Neuronal stem cell (in vitro differentiated cells): ENCODE data around the gene SMIM7.

Experiments used
- DNase-seq: peaks from one replicate; pipeline ENCODE4 v3.0.0-alpha.2; 2013; ENCODE audit warnings: low spot score
- H2AFZ ChIP-seq: one replicate; pipeline ENCODE4 v1.6.1; 2013; ENCODE audit warnings: mild to moderate bottlenecking, low read length, inconsistent platforms
- H2AK5ac ChIP-seq: 2 replicates; pipeline ENCODE4 v1.6.1; 2013; ENCODE audit warnings: low read depth, mild to moderate bottlenecking, inconsistent platforms, low read length, moderate library complexity, mixed read lengths
- H2BK120ac ChIP-seq: 2 replicates; pipeline ENCODE4 v1.6.1; 2013; ENCODE audit warnings: low read depth, mild to moderate bottlenecking, inconsistent platforms, low read length, moderate library complexity, mixed read lengths
- H2BK12ac ChIP-seq: one replicate; pipeline ENCODE4 v1.6.1; 2013; ENCODE audit warnings: low read length, inconsistent platforms
- H2BK15ac ChIP-seq: 2 replicates; pipeline ENCODE4 v1.6.1; 2013; ENCODE audit warnings: mild to moderate bottlenecking, low read length, inconsistent platforms, mixed read lengths
- H2BK5ac ChIP-seq: one replicate; pipeline ENCODE4 v1.6.1; 2013; ENCODE audit warnings: inconsistent platforms, mild to moderate bottlenecking, low read length, moderate library complexity
- H3K14ac ChIP-seq: one replicate; pipeline ENCODE4 v1.6.1; 2013; ENCODE audit warnings: low read length, inconsistent platforms
- H3K18ac ChIP-seq: 2 replicates; pipeline ENCODE4 v1.6.1; 2013; ENCODE audit warnings: low read length, inconsistent platforms
- H3K23ac ChIP-seq: 2 replicates; pipeline ENCODE4 v1.6.1; 2013; ENCODE audit warnings: low read depth, mild to moderate bottlenecking, mixed read lengths, low read length, inconsistent platforms; ENCODE audit not compliant: poor library complexity
- H3K27ac ChIP-seq: replicated peaks from 3 replicates; pipeline ENCODE4 v1.5.1; 2013; ENCODE audit warnings: low read length, inconsistent platforms
- H3K27me3 ChIP-seq, 3 experiments: 2 replicates each; pipeline ENCODE4 v1.6.1; 2013; ENCODE audit warnings: low read length in 3 of 3, mild to moderate bottlenecking in 2 of 3, inconsistent platforms in 1 of 3, low read depth in 1 of 3, mixed read lengths in 1 of 3, moderate library complexity in 1 of 3; ENCODE audit not compliant: control insufficient read depth in 3 of 3, insufficient read depth in 3 of 3
- H3K36me3 ChIP-seq, 2 donors: replicated peaks in 1 of 2; 2 replicates each; pipeline ENCODE4 v1.6.1; 2013; ENCODE audit warnings: low read length in 2 of 2; ENCODE audit not compliant: control insufficient read depth in 2 of 2, insufficient read depth in 2 of 2
- H3K4ac ChIP-seq: 2 replicates; pipeline ENCODE4 v1.6.1; 2013; ENCODE audit warnings: inconsistent platforms, mild to moderate bottlenecking, low read length, moderate library complexity
- H3K4me1 ChIP-seq, 2 donors: 1 replicate in 1 of 2; 2 replicates in 1 of 2; pipeline ENCODE4 v1.6.1; 2013; ENCODE audit warnings: low read length in 2 of 2, low read depth in 1 of 2; ENCODE audit not compliant: control insufficient read depth in 2 of 2, insufficient read depth in 1 of 2
- H3K4me2 ChIP-seq: one replicate; pipeline ENCODE4 v1.6.1; 2013; ENCODE audit warnings: mild to moderate bottlenecking, low read length, inconsistent platforms; ENCODE audit not compliant: insufficient read depth, poor library complexity, severe bottlenecking
- H3K4me3 ChIP-seq, 2 donors: 2 replicates each; pipeline ENCODE4 v1.5.1; 2013; ENCODE audit warnings: low read length in 2 of 2, mild to moderate bottlenecking in 2 of 2, inconsistent platforms in 1 of 2, moderate library complexity in 1 of 2
- H3K79me1 ChIP-seq: one replicate; pipeline ENCODE4 v1.6.1; 2013; ENCODE audit warnings: low read depth, mild to moderate bottlenecking, inconsistent platforms, low read length, moderate library complexity
- H3K9ac ChIP-seq: one replicate; pipeline ENCODE4 v1.6.1; 2013; ENCODE audit warnings: mild to moderate bottlenecking, low read depth, low read length, inconsistent platforms; ENCODE audit not compliant: poor library complexity
- H3K9me3 ChIP-seq, 2 donors: replicated peaks in 1 of 2; 2 replicates each; pipeline versions ENCODE3 to v1.6.1; 2013; ENCODE audit warnings: low read length in 2 of 2, mild to moderate bottlenecking in 2 of 2, inconsistent platforms in 1 of 2, low read depth in 1 of 2, mixed read lengths in 1 of 2, moderate library complexity in 1 of 2; ENCODE audit not compliant: control insufficient read depth in 2 of 2, insufficient read depth in 1 of 2
- H4K8ac ChIP-seq: one replicate; pipeline ENCODE4 v1.6.1; 2013; ENCODE audit warnings: low read depth, mild to moderate bottlenecking, inconsistent platforms, low read length, moderate library complexity
- H4K91ac ChIP-seq: one replicate; pipeline ENCODE4 v1.6.1; 2013; ENCODE audit warnings: low read length, low read depth, mild to moderate bottlenecking, inconsistent platforms; ENCODE audit not compliant: poor library complexity
- WGBS, 2 donors: extraction: QIAGEN DNeasy Blood & Tissue Kit; methylation state at CpG; one replicate each; pipeline ENCODE4 v1.1.7; 2013; ENCODE audit warnings: missing lambda C conversion rate in 2 of 2, mixed read lengths in 1 of 2; ENCODE audit not compliant: insufficient read length in 2 of 2, insufficient replicate concordance in 1 of 2; ENCODE audit errors: extremely low coverage in 2 of 2; 5-methylcytosine and 5-hydroxymethylcytosine counted together

SMIM7 gene

GRCh38 chr19:16668176-16668575, 8.2 kb upstream of the SMIM7 start:
- Histone ChIP-seq H3K27ac (no peak overlapping the region), H3K4ac (no peak overlapping the region), H3K14ac (no peak overlapping the region), H2AK5ac (no peak overlapping the region), H3K4me1 (no peaks in the 10 kb centered on the region), H2BK5ac (no peak overlapping the region), H4K91ac (no peak overlapping the region), H3K9me3 (no peaks in the 10 kb centered on the region), H3K4me2 (no peak overlapping the region), H3K18ac (no peak overlapping the region), H3K36me3 (no peaks in the 10 kb centered on the region), H3K79me1 (no peaks in the 10 kb centered on the region), H2BK120ac (no peak overlapping the region), H3K27me3 (no peaks in the 10 kb centered on the region), H2BK12ac (no peak overlapping the region), H3K9ac (no peak overlapping the region), H3K4me3 (no peak overlapping the region), H2AFZ (no peak overlapping the region), H4K8ac (no peak overlapping the region), H3K23ac (no peak overlapping the region), H2BK15ac (no peak overlapping the region)
- DNase-seq: no peak
- no CpG with 5 or more reads among the region's 5 CpGs for WGBS, 2 donors

GRCh38 chr19:16661480-16662034, 1.6 kb upstream of the SMIM7 start:
- Histone ChIP-seq H2AK5ac (peak overlapping the region; percentile 63), H3K18ac (peak overlapping the region; percentile 70), H3K27me3 (peaks cover 0 to 16% (median 9%) of the 10 kb centered on the region in 3 experiments), H2BK12ac (peak overlapping the region; percentile 22), H2BK120ac (peak overlapping the region; percentile 64), H3K79me1 (peaks cover 14% of the 10 kb centered on the region), H3K9ac (peak overlapping the region; percentile 70), H3K14ac (peak overlapping the region; percentile 9), H4K8ac (no peak overlapping the region), H3K27ac (no peak overlapping the region), H3K4me2 (peak overlapping the region; percentile 97), H3K4ac (no peak overlapping the region), H4K91ac (no peak overlapping the region), H3K23ac (peak overlapping the region; percentile 63), H2BK5ac (no peak overlapping the region), H2BK15ac (peak overlapping the region; percentile 79), H3K4me3 (peak overlapping the region; percentile 73 to 82), H2AFZ (peak overlapping the region; percentile 96), H3K36me3 (peaks cover 14 to 28% of the 10 kb centered on the region in 2 donors), H3K4me1 (peaks cover 4 to 11% of the 10 kb centered on the region in 2 donors), H3K9me3 (peaks cover 0 to 6% of the 10 kb centered on the region in 2 donors)
- WGBS, 2 donors: no CpG with 5 or more reads among the region's 31 CpGs
- DNase-seq: no peak

DNA sequence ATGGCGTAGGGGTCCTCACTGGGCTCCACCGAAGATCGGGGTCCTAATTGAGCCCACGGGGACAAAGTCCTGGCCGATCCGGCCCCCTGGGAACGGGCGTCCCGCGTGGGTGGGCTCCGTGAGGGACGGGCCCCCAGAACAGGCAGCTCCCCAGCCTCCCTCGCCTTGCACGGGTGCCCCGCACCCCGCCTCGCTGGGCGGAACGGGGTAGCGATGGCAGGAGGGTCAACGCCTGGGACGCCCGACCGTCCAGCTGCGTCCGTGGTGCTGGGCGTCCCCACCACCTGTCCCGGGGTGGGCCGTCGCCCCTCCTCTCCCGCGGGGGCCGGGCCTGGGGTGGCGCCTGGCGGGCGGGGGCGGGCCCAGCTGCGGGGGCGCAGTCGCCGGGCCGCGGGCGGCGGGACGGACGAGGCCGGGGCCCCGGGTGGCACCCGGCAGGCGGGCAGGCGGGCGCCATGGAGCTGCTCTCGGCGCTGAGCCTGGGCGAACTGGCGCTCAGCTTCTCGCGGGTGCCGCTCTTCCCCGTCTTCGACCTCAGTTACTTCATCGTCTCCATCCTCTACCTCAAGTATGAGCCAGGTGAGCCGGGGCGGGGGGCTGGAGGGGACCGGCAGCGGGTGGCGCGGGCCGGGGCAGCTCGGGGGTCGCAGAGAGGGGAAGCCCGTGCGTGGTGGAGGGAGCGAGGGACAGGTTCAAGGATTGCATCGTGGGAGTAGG, 977 bp upstream of the SMIM7 start, which contains the start of gene TMEM38A:
Gene TMEM38A (plus strand): TSS at position 377 of the 717 bp plus-strand sequence. CDS start 79 bp downstream, at position 456.
- WGBS, 2 donors: no CpG with 5 or more reads among the region's 76 CpGs
- H2BK12ac ChIP-seq: peak within 1 kb of the TSS; percentile 22
- H3K36me3 ChIP-seq: peaks cover 18 to 34% of the 10 kb centered on the region in 2 donors
- peaks cover 0 to 6% of the 10 kb centered on the region in 2 donors for H3K9me3 ChIP-seq
- H3K18ac ChIP-seq: peak within 1 kb of the TSS; percentile 100
- no peak within 1 kb of the TSS for H4K8ac ChIP-seq
- peaks cover 0 to 16% (median 9%) of the 10 kb centered on the region in 3 experiments for H3K27me3 ChIP-seq
- H3K14ac ChIP-seq: peak within 1 kb of the TSS; percentile 94
- peak within 1 kb of the TSS; percentile 97 for H3K4me2 ChIP-seq
- peak within 1 kb of the TSS; percentile 98 for H3K4ac ChIP-seq
- H3K79me1 ChIP-seq: peaks cover 14% of the 10 kb centered on the region
- peak within 1 kb of the TSS; percentile 92 for H3K27ac ChIP-seq
- H2BK15ac ChIP-seq: peak within 1 kb of the TSS; percentile 79
- H2AK5ac ChIP-seq: peak within 1 kb of the TSS; percentile 93
- peak within 1 kb of the TSS; percentile 98 for H3K23ac ChIP-seq
- peak within 1 kb of the TSS; percentile 73 to 91 for H3K4me3 ChIP-seq
- no peak within 1 kb of the TSS for H4K91ac ChIP-seq
- DNase-seq: peak; percentile 4
- H2BK5ac ChIP-seq: peak within 1 kb of the TSS; percentile 57
- peak within 1 kb of the TSS; percentile 92 for H3K9ac ChIP-seq
- H2AFZ ChIP-seq: peak within 1 kb of the TSS; percentile 96
- H2BK120ac ChIP-seq: peak within 1 kb of the TSS; percentile 64
- peaks cover 4 to 11% of the 10 kb centered on the region in 2 donors for H3K4me1 ChIP-seq

DNA sequence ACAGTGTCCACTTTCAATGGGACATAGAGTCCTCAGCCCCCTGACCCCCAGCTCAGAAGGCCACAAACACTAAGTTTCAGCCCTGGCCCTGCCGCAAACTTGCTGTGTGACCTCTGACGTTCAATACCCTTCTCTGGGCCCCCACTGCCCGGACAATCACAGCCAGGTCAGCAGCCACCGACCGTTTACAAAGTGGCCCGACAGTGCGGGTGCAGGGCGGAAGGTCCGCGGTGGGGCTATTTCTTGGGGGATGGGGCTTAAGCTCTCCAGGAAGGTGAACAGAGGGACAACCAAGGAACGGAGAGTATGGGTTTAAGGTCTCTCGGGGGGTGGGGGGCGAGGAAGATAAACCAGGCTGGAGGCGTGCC, 496 bp downstream of the SMIM7 start:
- H3K4me3 ChIP-seq: peak overlapping the region; percentile 73 to 78
- no peak overlapping the region for H2BK120ac ChIP-seq
- no peak overlapping the region for H4K8ac ChIP-seq
- H2BK15ac ChIP-seq: no peak overlapping the region
- H3K9ac ChIP-seq: peak overlapping the region; percentile 88
- peaks cover 4 to 11% of the 10 kb centered on the region in 2 donors for H3K4me1 ChIP-seq
- H2BK5ac ChIP-seq: peak overlapping the region; percentile 57
- peaks cover 16% of the 10 kb centered on the region for H3K79me1 ChIP-seq
- no peak overlapping the region for H4K91ac ChIP-seq
- peak overlapping the region; percentile 5 for H3K18ac ChIP-seq
- peaks cover 0 to 16% (median 9%) of the 10 kb centered on the region in 3 experiments for H3K27me3 ChIP-seq
- no peak overlapping the region for H2BK12ac ChIP-seq
- H3K4ac ChIP-seq: no peak overlapping the region
- peaks cover 21 to 47% of the 10 kb centered on the region in 2 donors for H3K36me3 ChIP-seq
- no peak overlapping the region for H3K27ac ChIP-seq
- no peak overlapping the region for H3K23ac ChIP-seq
- peaks cover 0 to 6% of the 10 kb centered on the region in 2 donors for H3K9me3 ChIP-seq
- DNase-seq: peak; percentile 3
- no peak overlapping the region for H3K14ac ChIP-seq
- H2AK5ac ChIP-seq: peak overlapping the region; percentile 15
- H3K4me2 ChIP-seq: peak overlapping the region; percentile 94
- peak overlapping the region; percentile 96 for H2AFZ ChIP-seq
- no CpG with 5 or more reads among the region's 14 CpGs for WGBS, 2 donors
